GM18870 (cell line): Measurements from ENCODE around the gene DUSP28.
"Not testable (repeated sequence)": the region's sequence is repeated elsewhere in the genome, so short reads cannot be mapped to it uniquely, and the experiment has no call there.

Experiments
- ATAC-seq: cut with Tn5 transposase; IDR thresholded peaks from one replicate; pipeline ENCODE4 v1.9.1; 2021; ENCODE audit warnings: moderate library complexity; ENCODE audit not compliant: unreplicated experiment

DUSP28 gene, protein sequence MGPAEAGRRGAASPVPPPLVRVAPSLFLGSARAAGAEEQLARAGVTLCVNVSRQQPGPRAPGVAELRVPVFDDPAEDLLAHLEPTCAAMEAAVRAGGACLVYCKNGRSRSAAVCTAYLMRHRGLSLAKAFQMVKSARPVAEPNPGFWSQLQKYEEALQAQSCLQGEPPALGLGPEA

GRCh38 chr2:240560084-240560479, at the start of gene DUSP28:
DUSP28 (plus strand) TSS chr2:240560357; CDS start chr2:240560685, 328 bp downstream.
- ATAC-seq, result peak; percentile 30

GRCh38 chr2:240510513-240511210, 49.5 kb upstream of the DUSP28 start:
- no peak for ATAC-seq

DNA sequence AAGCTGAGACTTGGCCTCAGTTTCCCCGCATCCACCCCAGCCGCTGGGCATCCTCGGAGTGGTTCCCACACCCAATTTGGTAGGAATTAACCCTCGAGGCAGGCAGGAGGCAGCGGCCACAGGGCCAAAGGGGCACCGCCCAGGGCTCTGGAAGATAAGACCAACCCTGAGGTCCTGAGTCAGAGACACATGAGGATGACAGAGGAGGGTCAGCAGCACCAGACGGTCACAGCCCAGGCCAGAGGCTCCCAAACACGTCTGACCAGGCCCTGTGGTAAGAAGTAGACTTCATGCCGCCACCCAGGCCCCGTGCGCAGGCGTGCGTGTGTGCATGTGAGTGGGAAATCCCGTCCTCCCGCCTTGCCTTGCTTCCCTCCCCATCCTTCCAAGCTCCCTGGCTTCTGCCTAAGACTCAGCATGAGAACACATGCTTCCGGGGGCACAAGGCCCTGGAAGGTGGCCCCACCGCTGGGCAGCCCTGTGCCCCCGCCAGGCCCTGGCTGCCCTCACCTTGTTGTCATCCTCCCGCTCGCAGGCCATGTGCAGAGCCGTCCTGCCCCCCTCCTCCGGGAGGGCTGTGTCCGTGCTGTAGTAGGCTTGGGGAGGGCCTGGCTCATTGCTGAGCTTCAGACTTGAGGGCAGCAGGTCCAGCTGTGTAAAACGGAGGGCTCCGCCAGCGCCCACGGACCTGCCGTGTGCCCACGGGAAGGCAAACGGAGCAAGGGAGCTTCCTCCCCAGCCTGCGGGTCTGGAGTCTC, 48.6 kb upstream of the DUSP28 start:
- ATAC-seq, result no peak

DNA sequence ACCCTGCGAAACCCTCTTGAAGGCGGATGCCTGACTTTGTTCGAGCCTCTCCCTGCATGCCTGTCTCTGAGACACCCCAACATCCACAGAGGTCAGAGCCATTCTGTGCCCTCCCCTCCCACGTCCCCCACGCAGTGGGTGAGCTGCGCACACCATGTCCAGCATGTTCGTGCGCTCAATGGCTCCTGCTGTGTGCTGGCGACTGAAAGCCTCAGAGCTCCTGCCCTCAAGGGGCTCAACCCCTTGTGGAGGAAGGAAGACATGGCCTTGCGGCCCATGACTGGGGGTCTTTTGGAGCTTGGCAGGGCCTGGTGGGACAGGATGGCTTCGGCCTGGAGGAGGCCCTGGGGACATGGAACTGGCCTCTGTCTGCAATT, 48.1 kb upstream of the DUSP28 start:
- no peak for ATAC-seq

GRCh38 chr2:240512666-240513535, 47.3 kb upstream of the DUSP28 start:
- no peak for ATAC-seq

- peak; percentile 95 for ATAC-seq
Measured at GRCh38 chr2:240513549-240514287, 46.4 kb upstream of the DUSP28 start.

DNA sequence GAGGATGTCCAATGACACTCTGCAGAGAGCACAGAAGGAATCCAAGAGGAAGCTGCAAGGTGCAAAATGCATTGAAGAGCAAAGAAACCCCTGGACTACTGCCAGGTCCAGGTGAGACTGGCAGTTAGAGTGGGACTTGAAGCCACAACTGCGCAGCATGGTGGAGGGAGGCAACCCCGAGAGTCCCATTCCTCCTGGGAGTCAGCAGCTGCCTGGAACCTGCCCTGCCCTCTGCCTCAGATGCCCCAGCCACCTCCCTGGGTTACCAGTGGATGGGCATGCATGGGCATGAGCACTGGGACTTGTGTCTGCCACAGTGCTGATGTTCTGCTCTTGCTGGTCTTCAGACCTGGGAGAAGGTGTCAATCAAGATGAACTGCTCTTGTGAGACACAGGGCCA, 45.5 kb upstream of the DUSP28 start:
- no peak for ATAC-seq

DNA sequence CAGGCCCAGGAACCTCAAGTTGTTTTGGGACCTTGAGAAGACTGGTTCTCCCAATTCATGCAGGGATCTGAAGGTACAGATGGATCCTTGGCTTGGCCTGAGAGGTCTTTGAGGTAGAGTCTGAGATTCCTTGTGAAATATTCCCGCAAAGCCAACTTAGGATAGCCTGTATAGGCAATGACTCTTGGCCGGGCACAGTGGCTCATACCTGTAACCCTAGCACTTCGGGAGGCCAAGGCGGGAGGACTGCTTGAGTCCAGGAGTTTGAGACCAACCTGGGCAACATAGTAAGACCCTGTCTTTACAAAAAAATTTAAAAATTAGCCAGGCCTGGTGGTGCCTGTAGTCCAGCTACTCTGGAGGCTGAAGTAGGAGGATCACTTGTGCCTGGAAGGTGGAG, 42.8 kb upstream of the DUSP28 start:
- no peak for ATAC-seq

GRCh38 chr2:240518981-240519380, 41.2 kb upstream of the DUSP28 start:
- no peak for ATAC-seq

DNA sequence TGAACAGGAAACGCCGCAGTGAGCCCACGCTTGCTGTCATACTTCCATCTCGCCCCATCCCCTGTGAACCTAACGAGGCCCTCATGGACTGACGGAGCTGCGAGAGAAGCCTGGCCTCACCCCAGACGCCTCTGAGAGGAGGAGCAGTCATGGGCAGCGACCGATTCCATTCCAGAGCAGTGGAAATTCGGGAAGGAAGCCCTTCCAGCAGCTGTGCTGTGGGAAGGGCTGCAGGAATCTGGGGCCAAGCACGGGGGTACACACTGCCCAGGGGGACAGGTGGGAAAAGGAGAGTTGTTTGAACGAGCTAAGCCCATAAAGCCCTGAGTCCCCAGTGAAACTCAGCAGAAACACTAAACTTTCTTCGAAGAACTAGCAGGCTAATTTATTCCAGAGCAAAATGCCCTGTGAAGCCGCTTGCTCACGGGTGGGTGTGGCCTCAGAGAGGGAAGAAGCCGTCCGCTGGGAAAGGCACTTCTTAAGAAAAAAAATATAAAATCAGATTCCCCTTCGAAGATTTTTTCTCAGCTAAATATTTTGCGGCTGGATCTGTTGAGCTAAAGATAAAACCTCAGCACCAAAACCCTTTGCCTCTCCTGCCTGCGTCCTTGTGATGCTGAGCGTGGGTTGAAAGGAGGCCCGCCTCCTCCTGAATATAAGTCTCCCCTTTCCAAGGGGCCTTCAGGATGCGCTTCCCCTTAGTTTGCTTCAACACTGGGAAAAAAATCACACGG, 40.6 kb upstream of the DUSP28 start:
- ATAC-seq, result no peak

DNA sequence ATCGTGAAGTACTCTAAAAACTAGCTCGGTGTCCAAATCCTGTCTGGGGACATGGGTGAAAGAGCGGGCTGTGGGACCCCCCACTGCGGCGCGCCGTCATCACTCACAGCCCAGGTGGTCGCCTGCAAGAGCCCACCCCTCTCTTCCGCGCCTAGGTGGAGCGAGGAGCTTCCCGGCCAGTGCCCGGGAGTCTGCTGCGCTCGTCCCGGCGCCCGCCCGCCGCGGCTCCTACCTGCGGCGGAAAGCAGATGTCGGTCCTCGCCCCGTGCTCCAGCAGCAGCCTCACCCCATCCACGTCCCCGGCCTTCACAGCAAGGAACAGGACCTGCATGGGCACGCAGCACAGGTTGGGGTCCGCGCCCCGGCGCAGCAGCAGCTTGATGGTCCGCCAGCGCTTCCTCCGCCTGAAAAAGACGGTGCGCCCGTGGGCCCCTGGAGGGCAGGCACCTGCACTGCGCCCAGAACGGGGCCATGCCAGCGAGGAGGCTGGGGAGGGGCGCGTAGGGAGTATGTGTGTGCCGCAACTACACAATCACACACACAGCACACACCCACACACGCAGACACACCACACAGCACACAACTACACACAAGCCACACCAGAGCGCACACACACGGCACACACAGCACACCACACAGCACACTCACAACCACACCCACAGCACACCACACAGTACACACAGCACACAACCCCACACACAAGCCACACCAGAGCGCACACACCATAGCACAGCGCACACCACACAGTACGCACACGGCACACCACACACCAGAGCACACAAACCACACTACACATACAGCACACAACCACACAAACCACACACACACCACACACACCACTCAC, 39.8 kb upstream of the DUSP28 start:
- no peak for ATAC-seq

DNA sequence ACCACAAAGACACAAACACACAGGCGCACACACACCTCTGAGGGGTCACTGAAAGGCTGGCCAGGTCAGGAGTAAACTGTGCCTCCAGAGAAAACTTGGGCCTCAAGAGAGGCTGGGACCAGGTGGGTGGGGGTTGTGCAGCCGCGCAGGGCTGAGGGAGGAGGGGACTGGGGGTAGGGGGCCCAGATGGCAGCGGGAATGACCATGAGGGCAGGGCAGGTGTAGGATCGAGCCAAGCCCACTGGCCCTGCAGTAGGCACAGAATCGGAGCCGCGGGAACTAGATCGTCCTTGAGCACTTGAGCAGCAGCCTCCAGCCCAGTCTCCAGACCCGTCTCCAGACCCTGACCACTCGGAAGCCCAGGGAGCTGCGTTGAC, 39.2 kb upstream of the DUSP28 start:
- ATAC-seq, result no peak

- ATAC-seq, result not testable (repeated sequence)
Measured at GRCh38 chr2:240521885-240522284, 38.3 kb upstream of the DUSP28 start.

DNA sequence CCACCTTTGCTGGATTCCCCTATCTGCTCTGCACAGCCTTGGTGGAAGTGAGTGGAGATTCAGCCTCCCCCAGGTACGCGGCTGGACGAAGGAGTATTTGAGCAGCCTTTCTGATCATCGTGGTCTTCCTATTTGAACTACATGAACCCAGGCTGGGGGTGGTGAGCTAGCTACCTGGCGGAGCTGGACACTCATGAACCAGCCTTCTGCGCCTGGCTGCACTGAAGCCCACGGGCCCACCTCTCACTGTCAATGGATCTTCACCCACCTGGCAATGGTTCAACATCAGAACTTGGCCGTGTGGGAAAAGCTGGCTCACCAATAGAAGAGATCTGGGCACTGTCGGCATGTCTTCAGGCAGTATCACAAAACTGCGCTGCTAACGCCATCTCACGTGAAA, 37.8 kb upstream of the DUSP28 start:
- ATAC-seq, result no peak

GRCh38 chr2:240523451-240524281, 36.5 kb upstream of the DUSP28 start:
- ATAC-seq, result no peak

DNA sequence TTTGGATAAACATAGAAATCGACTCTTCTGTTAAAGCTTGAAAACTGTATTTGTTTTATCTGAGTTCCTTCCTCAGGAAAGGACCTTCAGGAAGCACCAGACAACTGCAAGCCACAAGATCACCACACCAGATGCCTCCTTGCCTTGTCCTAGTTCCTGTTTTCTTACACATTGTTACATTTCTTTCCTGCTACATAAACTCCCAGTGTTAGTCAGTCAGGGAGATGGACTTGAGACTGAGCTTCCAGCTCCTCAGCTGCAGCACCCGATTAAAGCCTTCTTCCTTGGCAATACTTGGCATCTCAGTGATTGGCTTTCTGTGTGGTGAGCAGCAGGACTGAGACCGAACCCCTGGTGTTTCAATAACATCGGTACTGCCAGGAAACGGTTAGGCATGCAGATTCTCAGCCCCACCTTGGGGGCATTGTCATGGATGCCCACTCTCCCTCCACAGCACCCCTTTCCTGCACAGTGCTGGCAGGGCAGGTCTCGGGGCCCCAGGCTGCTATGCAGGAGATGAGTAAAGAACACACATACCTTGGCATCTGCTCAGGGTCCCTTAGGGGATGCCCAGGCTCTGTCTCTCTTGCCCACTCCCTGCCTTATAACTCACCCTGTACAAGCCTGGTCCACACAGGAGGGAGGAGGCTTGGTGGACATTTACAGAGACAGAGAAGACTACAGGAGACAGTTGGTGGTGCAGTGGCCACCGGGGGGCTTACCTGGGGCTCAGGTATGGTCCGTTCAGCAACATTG, 35.0 kb upstream of the DUSP28 start:
- no peak for ATAC-seq

DNA sequence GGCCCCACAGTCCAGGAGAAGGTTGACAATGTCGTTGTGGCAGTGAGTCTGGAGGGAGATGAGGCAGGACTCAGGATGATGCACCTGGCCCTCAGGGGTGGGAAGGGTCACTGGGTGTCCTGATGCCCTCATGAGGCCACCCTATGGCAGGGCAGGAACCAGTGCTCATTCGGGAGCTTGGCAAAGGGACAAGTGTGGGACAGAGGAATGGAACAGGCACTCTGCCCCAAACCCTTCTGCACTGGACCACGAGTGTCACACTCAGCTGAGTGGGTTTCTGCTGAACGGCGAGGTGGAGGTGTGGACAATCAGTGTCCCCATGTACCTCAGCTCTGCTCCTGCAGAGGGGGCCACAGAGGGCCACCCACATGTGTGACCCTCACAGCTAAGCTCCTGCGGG, 34.4 kb upstream of the DUSP28 start:
- no peak for ATAC-seq
